Measurements from ENCODE around the gene CACNB1.
"Not testable (repeated sequence)": the region's sequence is repeated elsewhere in the genome, so short reads cannot be mapped to it uniquely, and the experiment has no call there.

Gene CACNB1

DNA sequence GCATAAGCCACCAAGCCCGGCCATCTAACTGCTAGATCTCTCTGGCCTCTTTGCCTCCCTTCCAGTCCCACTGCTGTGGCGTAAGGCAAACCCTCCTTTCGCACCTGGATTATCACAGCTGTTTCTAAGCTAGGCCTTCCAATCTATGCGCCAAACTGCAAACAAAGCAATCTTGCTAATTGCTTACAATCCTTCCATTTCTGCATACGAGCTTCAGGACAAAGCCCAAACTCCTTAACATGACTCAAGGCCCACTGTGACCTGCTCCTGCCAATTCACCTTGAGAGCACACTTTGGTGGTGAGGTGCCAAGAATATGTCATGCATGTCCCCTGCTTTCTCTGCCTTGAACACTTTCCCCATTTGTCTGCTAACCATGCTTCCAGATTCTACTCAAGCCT is 25.5 kb downstream of the CACNB1 start:
- no peak for TF ChIP-seq CTCF (IDR thresholded peaks at IDR 0.05; ENCODE audit: low read depth, low read length)

GRCh38 chr17:39170558-39170957 is 26.9 kb downstream of the CACNB1 start:
- no peak for DNase-seq (ENCODE audit: extremely low read depth, low read depth)
- no peak for TF ChIP-seq CTCF (IDR thresholded peaks at IDR 0.05; ENCODE audit: low read depth, low read length)

More for the DNA sequence above, 25.5 kb downstream of the CACNB1 start:
- no peak for DNase-seq (ENCODE audit: extremely low read depth, low read depth)

DNA sequence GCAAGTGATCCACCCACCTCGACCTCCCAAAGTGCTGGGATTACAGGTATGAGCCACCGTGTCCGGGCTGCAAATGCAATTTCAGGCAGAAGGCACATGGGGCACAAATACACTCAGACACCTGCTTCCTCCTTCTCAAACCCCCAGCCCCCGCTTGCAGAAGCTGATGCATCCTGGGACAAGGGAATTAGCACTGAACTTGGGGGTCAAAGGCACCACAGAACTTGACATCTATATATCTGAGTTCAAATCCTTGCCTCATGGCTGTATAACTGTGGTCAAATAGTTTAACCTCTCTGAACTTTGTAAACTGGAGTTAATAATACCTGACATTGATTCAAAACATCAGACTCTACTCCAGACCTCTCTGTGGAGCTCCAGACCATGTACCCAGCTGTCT is 27.4 kb downstream of the CACNB1 start:
- DNase-seq (ENCODE audit: extremely low read depth, low read depth) = no peak
- TF ChIP-seq CTCF (IDR thresholded peaks at IDR 0.05; ENCODE audit: low read depth, low read length) = no peak

DNA sequence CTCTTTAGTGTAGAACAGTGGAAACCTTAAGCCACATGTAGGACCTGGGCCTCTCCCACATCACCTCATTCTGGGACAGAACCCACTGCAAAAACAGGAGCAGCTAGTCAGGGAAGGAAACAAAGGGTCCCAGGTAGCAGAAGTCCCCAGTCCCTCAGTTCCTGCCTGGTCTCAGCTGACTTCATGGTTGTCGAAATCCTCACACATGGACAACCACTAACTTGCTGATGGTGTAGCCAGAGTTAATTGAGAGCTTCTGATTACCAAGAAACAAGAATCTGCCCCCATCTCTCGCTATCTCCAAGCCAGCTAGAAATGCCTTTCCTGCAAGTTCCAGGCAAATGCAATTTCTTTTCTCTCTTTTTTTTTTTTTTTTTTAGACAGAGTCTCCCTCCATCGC is 28.0 kb downstream of the CACNB1 start:
- TF ChIP-seq CTCF (IDR thresholded peaks at IDR 0.05; ENCODE audit: low read depth, low read length) = no peak
- no peak for DNase-seq (ENCODE audit: extremely low read depth, low read depth)

DNA sequence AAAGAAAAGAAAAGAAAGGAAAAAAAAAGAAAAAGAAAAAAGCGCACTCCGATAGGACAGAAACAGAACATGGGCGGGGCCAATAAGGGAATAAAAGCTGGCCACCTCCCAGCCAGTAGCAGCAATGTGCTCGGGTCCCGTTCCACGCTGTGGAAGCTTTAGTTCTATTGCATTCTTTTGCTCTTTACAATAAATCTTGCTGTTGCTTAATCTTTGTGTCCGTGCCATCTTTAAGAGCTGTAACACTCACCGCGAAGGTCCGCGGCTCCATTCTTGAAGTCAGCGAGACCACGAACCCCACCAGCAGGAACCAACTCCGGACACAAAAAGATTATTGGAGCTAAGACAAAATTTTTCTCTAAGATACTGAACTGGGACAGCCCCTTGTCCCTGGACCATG is 28.4 kb downstream of the CACNB1 start:
- no peak for DNase-seq (ENCODE audit: extremely low read depth, low read depth)
- no peak for TF ChIP-seq CTCF (IDR thresholded peaks at IDR 0.05; ENCODE audit: low read depth, low read length)

DNA sequence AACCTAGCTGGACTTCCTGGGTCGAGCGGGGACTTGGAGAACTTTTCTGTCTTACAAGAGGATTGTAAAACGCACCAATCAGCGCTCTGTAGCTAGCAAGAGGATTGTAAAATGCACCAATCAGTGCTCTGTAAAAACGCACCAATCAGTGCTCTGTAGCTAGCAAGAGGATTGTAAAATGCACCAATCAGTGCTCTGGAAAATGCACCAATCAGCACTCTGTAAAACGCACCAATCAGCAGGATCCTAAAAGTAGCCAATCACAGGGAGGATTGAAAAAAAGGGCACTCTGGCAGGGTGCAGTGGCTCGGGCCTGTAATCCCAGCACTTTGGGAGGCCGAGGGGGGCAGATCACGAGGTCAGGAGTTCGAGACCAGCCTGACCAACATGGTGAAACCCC is 29.0 kb downstream of the CACNB1 start:
- not testable (repeated sequence) for DNase-seq (ENCODE audit: extremely low read depth, low read depth)

GRCh38 chr17:39167476-39167875 is 30.0 kb downstream of the CACNB1 start:
- no peak for DNase-seq (ENCODE audit: extremely low read depth, low read depth)

More at GRCh38 chr17:39167476-39167875, 30.0 kb downstream of the CACNB1 start:
- TF ChIP-seq CTCF (IDR thresholded peaks at IDR 0.05; ENCODE audit: low read depth, low read length) = no peak
